GM21390 (cell line): ENCODE measurements around the gene OPN4.

ENCODE experiments used
- ATAC-seq: cut with Tn5 transposase; IDR thresholded peaks from one replicate; pipeline ENCODE4 v1.9.1; 2021; ENCODE audit not compliant: unreplicated experiment

The OPN4 gene

DNA sequence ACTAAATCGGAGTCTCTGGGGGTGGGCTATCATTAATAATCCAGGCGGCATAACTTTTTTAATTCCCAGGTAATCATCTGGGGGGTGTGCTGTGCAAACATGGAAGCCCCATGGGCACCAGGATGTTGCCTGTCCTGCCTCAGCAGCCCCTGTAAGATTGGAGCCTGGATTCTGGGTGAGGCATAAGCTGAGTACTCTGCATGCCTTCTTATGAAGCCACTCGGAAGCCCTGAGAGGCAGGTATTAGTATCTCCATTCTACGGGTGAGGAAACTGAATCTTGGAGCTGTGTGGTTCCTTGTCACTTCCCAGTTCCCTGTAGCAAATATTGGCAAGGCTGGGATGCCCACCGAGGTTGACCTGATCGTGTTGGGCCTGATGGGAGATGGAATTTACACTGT is 7.4 kb upstream of the OPN4 start:
- ATAC-seq, result no peak

DNA sequence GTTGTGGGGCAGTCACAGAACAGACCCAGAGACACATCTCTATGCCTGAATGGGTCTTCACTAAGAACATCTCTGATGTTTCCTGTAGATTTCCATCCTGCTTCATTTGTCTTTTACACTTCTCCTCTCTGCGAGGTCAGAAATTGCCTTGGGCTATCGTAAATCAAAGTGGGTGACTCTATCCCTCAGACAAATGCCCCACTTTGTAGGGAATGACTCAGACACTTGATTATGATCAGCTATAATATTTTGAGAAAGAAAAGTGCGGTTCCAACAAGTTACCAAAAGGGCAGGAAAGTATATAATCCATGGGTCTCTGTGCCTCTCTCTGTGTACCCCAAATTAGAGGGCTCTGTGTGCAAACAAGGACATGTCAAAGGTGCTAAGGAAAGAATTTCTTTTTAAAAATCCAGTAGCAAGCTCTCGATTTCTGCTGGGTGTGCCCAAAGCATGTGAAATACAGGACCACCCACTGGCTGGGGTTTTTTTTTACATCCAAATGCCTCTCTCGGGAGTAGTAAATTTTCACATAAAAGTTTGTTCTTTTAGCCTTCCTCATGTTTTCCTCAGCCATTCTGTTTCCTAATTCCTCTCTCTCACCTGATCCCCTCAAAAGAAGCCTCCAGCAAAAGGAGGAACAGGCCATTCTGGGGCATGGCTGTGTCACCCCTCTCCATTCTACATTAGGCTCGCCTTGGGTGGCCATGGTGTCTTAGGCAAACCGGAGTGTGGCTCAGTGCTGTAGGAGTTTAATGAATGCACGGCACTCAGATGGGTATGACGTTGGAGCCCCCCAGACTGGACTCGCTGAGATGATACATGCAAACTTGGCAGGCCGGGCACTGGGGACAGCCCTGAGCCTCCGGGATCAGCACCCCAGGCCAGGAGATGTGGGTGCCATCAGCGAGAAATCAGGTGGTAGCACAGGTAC is 6.3 kb upstream of the OPN4 start:
- no peak for ATAC-seq

DNA sequence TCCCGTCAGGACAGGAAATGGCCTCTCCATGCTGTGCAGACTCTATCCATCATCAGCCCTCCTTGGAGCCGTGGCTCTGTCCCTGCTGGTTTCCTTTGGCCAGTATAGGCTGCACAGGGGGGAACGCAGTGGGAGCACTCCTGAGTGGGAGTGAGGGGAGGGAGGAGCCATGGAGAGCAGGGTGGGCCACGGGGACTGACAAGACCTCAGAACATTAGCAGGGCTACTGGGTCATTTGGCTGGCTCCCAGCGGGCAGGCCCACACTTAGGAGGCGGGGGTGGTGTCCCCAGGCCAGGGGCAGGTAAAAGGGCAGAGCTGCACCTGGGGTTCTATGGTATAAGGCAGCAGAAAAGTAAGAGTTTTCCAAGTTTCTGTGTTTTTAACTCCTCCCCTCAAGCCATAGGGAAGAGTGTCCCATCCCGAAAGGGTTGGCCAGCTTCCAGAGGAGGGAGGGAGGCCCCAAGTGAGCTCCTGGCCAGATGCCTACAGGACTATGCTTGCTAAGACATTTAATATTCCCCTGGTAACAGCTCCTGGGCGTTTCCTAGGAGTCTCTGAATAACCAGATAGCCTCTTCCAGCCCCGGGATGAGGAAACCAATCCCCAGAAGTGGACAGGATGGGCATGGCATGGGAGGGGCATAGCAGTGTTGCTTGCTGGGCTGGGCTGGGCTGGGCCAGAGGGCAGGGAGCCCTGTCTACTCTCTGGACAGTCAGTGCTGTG is 5.5 kb upstream of the OPN4 start:
- no peak for ATAC-seq

DNA sequence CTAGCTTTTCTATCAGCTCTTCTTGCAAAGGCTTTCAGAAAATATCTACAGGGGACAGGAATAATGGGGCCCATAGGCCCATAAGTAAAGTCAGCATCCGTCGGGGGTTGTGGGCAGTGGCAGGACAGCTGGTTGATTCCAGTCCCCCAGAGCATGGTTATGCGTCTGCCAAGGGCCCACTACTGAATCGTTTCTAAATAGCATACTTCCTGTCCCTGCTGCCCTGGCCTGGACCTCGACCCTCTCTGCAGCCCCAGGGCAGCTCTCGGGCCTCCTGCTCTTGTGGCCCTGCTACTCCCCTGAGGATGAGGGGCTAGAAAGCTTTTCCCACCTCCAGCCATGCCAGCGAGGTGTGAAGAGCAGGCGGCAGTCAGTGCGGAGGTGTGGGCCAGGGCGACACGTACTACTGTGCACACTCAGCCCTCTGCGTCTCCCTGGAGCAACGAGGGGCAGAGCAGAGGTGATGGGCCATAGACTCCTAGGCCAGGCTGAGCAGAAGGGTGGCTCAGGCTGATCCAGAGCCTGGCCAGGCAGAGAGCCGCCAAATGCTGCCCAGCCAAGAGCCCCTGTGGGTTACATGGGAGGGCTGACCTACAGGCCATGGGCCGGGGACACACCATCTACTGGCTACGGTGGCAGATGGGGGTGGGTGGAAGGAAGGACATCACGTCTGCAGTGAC is 4.7 kb upstream of the OPN4 start:
- ATAC-seq, result no peak

DNA sequence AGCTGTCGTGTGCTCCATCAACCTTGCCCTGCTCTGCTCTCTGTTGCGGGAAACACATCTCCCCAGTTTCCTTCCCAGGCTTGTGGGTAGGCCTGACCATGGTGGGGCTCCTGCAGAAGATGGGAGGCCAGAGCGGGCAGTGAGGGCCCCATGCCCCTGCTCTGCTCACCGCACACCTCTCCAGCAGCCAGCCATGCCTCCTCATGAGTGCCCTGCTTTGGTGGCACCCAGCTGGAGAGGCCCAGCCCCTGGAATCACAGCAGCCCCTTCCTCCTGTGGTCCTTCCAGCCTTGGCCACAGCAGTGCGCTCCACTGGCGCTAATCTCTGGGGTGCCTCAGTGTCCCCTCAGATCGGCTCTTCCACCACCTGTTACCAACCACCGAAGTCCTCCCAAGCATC is 4.2 kb upstream of the OPN4 start:
- ATAC-seq, result no peak

DNA sequence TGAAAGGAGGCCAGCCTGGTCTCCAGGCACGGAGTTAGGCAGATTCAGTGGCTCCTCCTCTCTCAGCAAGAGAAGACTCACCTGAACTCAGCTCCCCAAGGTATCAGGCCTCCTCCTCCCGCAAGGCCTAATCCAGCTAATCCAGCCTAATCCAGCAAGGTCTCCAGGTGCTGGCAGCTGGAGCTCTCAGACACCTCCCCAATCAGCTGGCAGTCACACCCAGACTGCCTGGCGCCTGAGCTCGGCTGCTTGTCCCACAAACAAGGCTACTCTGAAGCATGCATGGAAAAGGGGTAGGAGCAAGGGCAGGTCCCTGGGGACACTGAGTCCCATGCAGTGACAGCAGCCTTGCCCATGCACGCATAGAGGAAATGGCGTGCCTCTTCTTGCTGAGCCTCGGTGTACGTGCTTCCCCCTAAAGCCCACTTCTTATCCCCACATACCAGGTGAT is 3.3 kb upstream of the OPN4 start:
- no peak for ATAC-seq

DNA sequence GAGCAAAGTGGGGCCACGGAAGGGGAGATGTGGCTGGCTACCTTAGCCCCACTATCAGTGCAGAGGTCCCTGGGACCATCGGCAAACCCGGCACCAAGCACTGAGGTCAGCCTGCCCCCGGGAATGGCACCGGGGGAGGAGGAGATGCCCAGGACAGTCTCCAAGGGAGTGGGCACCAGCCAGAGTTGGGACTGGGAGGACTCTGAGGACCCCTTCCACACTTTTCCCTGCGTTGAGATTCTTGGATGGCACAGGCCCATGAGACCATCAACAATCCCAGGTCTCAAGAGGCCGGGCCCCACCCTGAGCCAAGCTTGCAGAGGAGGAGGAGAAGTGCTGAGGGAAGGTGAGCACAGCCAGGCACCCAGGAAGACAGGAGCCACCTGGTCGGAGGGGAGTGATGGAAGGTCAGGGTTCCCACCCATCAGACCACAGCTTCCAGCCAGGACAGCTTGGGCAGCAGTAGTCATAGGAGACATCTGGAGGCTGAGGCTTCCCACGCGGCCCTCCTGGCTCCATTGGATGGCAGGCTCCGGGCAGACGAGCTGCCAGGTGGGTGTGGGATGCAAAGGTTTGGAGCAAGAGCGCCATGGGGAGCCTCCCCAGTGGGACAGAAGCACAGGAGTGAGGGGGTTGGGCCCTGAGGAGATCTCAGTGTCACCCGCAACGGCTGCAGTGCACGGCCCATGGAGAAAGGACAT is 2.6 kb upstream of the OPN4 start:
- ATAC-seq, result no peak

DNA sequence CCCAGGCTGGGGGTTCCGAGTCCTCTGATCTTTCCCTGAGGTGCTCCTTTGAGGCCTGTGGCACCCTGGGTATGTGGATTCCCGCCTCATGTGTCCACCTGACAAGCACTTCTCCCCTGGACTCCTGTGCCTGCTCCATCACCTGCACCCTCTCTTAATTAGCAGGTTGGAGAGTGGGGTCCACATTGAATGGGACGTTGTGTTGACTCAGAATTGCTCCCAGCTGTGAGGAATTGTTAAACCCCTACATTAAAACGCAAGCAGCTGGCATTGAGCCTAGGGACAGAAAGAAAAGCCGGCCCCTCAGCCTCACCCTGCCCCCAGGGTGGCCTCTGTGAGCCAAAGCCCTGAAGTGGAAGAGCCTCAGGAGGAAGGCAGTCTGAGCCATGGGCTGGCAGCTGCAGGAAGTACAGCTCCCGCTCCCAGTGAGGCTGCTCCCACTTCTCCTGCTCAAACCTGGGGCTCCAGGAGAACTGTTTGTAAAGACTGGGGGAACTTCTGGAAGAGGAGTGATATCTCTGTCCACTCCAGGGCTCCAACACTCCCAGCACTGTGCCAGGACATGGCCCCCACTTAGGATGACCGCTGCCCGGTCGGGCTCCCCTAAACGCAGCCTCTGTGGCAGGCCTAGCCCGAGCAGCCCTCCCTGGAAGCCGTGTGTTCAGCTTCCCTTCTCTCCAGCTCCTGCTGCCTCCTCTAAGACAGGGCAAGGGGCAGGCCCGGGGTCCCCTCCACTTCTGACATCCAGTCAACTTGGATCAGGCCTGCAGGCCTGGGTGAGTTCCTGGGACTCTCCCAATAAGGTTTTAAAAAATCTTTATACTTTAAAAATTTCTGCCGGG is 1.8 kb upstream of the OPN4 start:
- no peak for ATAC-seq

DNA sequence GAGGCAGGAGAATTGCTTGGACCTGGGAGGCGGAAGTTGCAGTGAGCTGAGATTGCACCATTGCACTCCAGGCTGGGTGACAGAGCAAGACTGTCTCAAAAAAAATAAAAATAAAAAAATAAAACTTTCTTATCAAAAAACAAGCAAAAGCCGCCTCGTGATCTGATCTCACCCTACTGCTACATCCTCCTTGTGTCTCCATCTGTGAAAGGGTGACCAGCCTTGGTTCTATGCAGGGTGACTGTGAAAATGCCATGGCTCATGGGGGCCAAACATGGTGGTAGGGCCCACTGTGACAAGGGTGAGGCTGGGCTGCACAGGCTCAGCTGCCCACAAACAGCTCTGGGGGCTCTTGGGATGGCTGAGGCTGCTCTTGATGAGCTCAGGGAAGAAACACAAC is 968 bp upstream of the OPN4 start:
- ATAC-seq, result no peak

DNA sequence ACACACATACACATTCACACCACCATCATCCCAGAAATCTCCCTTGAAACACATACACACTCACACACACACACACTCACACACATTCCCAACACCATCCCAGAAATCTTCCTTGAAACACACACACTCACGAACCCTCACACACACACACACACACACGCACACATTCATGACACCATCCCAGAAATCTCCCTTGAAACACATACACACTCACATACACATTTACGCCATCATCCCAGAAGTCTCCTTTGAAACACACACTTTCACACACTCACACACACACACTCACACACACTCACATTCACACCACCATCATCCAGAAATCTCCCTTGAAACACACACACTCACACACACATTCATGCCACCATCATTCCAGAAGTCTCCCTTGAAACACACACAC is 360 bp upstream of the OPN4 start:
- ATAC-seq, result no peak

DNA sequence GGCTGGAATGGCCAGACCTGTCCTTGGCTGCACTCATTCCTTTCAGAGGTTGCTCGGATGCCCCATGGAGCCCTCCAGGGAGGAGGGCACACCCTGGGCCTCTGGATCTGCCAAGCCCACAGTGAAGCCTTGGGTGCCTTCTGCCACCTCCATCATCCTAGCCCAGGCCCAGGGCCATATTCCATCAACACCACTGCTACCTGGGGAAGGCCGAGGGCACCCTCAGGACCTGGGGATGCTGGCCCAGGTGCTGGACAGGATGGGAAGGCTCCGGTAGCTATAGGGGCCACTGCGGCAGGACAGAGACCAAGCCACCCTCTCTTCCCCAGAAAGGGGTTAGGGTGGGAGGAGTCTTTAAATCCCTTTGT is 810 bp downstream of the OPN4 start:
- no peak for ATAC-seq

DNA sequence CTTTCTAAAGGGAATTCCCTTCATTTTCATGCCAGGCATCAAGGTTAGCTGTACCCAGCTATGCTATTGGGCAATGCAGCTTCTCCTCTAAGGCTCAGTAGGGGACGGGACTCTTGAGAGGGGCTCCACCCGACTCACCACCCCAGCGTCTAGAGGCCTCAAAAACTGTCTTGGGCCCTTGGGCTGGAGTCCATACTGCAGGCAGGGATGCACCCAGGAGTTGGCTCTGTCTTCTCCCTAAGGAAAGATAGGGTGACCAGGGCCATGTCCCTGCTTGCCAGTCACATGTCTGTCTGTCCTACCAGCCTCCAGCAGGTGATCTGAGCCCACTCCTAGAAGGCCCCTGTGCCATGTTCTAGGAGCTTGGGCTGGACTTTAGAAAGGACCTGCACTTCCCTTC is 1.2 kb downstream of the OPN4 start:
- no peak for ATAC-seq

DNA sequence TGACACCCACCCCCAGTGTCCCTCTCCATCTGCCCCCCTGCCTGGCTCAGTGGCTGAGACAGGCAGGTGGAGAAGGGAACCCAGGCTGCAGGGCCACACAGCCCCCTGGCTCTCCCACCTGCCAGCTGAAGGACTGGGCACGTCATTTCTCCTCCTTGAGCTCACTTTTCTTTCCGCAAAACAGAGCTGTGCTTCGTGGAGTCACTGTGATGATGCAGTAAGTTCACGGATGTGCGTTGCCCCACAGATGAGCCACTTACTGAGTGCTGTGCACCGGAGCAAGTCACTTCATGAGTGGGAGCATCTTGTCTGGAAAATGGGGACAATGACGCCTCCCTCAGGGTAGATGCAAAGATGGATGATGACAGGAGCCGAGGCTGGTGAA is 2.7 kb downstream of the OPN4 start:
- ATAC-seq, result no peak

DNA sequence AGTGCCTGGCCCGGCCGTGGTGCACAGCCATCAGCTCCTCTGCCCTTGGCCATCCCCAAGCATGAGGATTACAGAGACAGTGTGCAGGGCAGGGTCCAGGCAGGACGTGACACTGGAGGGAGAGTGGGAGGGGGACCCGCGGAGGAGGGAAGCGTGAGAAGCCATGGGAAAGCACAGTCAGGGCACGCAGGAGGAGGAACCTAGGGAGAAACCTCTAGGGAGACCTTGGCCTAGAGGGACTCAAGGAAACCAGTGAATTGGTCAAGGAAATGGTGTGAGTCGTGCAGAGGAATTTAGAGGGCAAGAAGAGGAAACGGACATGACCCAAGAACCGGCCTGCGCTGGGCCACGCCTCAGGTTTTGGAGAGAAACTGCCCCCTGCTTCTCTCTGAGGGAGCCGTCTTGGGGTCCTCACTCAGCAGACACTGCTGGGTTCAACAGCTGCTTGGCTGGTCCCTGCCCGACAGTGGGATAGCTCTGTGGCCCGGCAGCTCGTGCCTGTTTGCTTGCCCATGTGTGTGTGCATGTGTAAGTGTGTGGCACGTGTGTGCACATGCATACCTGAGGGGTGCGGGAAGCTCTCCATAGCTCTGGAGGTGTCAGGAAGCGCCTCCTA is 3.2 kb downstream of the OPN4 start:
- ATAC-seq, result no peak

DNA sequence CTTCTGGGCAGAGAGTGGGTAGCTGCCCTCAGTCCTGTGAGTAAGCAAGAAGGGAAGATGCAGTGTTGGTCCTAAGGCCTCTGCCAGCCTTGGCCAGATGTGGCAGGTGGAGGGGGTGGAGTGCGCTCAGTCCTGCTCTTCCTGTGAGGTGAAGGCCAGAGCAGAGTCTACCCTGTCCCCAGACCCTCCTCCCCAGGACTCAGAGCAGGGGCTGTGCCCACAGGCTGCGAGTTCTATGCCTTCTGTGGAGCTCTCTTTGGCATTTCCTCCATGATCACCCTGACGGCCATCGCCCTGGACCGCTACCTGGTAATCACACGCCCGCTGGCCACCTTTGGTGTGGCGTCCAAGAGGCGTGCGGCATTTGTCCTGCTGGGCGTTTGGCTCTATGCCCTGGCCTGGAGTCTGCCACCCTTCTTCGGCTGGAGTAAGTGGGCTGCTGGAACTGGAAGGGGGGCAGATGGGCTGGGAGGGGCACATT is 4.0 kb downstream of the OPN4 start:
- ATAC-seq, result no peak

DNA sequence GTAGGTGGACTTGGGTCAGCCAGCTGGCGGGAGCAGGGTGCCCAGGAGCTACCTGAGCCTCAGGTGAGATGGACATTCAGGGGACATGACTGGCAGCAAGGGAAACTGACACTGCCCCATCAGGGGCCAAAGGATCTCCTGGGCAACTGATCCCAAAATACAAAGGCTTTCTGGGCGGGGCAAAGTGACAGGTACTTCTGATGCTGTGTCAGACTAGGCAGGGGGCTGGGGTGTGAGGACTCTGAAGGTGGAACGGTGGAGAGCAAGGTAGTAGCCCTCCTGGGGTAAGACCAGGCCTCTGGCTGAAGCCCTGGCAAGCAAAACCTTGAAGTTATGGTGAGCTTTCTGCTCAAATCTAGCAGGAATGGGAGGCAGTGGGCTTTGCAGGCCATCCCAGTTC is 4.4 kb downstream of the OPN4 start:
- no peak for ATAC-seq

DNA sequence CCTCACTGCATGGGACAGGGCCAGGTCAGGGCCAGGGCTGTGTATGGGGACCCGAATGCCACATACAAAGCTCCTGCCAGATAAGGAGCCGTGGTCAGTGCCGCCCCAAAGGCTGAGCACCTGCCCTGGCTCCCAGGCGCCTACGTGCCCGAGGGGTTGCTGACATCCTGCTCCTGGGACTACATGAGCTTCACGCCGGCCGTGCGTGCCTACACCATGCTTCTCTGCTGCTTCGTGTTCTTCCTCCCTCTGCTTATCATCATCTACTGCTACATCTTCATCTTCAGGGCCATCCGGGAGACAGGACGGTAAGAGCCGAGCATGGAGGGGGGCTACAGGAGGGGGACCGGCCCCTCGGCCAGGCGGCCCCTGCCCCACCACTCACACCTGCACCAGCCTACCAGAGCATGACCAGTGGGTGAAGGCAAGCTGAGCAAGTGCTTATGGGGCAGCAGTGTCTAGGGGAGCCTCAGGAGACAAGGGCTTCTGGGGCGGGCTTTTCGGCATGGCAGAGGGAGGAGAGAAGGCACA is 4.9 kb downstream of the OPN4 start:
- no peak for ATAC-seq

DNA sequence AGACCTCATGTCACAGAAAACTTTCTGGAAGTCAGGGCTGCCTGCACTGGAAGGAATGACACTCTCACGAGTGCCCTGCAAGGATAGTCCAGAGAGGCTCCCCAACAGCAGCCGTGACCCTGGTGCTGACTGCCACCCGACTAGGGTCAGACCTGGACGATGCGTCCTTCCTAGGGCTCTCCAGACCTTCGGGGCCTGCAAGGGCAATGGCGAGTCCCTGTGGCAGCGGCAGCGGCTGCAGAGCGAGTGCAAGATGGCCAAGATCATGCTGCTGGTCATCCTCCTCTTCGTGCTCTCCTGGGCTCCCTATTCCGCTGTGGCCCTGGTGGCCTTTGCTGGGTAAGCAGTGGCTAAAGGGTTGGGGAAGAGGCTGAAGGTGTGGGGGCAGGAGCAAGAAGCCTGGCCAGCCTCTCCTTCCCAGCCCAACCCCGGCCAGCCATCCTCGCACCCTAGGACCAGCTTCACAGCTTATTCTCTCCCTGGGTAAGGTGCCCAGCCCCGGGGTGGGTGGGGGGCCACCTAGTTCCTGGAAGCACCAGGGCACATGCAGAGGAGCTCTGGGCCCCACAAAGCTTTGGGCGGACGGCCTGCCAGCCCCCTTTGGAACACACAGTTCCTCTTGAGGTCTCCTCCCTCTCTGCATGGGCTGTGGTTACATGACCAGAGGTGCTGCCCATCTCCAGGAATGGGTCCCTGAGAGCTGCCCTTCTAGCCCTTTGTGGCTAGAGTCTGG is 5.5 kb downstream of the OPN4 start:
- no peak for ATAC-seq
